HG03039 (cell line): ENCODE measurements around the gene RNPEP.
"Not testable (repeated sequence)": the region's sequence is repeated elsewhere in the genome, so short reads cannot be mapped to it uniquely, and the experiment has no call there.

Source experiments
- ATAC-seq: cut with Tn5 transposase; IDR thresholded peaks from one replicate; pipeline ENCODE4 v1.9.1; 2021; ENCODE audit warnings: mild to moderate bottlenecking, moderate library complexity; ENCODE audit not compliant: unreplicated experiment

RNPEP gene

GRCh38 chr1:202009326-202010179, 27.1 kb downstream of the RNPEP start:
- ATAC-seq, result no peak

- peak; percentile 60 for ATAC-seq
These were observed 27.9 kb downstream of the RNPEP start, which contains the start of gene ELF3 for GRCh38 chr1:202010180-202011015. ELF3 (plus strand) TSS chr1:202010587; CDS start chr1:202011137, 550 bp downstream.

GRCh38 chr1:202011994-202012393, 29.5 kb downstream of the RNPEP start:
- ATAC-seq, result no peak

DNA sequence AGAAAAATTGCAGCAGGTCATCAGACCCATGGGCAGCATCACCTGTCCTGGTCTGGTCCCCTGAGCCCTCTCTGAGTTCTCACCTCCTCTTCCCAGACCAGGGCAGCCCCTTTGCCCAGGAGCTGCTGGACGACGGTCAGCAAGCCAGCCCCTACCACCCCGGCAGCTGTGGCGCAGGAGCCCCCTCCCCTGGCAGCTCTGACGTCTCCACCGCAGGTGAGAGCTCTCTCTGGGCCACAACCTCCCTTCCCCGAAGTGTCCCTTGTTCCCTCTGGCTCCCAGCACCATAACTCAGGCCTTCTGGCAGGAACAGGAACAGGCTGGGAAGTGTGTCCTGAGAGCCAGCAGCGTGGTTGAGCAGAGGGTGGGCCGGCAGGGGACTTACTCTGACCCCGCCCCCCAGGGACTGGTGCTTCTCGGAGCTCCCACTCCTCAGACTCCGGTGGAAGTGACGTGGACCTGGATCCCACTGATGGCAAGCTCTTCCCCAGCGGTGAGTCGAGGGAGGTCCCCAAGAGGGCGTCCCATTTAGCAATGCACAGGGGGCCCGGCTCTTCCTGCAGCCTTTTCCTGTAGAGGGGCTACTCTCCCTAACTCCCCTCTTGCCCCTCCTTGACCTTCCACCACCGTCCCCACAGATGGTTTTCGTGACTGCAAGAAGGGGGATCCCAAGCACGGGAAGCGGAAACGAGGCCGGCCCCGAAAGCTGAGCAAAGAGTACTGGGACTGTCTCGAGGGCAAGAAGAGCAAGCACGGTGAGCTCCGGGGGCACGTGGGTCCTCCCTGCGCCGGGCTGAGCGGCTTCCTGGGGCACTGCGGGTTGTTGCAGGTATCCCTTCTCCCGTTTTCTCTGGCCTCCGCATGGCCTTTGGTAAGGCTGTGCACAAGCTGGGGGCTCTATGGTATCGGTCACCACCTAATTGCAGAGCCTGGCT, 30.4 kb downstream of the RNPEP start:
- no peak for ATAC-seq

DNA sequence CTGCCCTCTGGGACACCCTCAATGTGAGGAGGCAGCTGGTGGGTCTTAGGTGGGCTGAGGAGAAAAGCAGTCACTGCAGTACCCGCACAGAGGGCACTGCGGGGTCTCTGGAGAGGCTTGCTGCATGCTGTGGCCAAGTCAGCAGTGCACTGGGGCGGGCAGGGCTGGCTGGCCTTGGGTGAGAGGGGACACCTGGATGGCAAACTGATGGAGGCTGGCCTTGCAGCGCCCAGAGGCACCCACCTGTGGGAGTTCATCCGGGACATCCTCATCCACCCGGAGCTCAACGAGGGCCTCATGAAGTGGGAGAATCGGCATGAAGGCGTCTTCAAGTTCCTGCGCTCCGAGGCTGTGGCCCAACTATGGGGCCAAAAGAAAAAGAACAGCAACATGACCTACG, 31.2 kb downstream of the RNPEP start:
- no peak for ATAC-seq

- no peak for ATAC-seq
These were observed 31.6 kb downstream of the RNPEP start for GRCh38 chr1:202014060-202014459.

DNA sequence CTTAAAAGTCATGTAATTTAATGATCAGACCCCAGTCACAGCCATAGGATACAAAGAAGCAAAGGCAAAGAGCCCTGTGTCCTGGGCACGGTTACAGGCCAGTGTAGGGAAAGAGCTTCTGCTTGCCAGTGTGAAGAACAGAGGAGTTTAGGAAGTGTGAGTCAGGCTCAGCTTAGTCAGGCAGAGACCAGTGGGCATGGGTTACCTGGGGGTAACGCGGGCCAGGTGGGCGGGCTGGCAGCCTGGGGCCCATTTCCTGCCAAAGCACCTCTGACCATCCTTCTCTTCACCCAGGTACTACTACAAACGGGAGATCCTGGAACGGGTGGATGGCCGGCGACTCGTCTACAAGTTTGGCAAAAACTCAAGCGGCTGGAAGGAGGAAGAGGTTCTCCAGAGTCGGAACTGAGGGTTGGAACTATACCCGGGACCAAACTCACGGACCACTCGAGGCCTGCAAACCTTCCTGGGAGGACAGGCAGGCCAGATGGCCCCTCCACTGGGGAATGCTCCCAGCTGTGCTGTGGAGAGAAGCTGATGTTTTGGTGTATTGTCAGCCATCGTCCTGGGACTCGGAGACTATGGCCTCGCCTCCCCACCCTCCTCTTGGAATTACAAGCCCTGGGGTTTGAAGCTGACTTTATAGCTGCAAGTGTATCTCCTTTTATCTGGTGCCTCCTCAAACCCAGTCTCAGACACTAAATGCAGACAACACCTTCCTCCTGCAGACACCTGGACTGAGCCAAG, 32.6 kb downstream of the RNPEP start:
- ATAC-seq, result no peak

DNA sequence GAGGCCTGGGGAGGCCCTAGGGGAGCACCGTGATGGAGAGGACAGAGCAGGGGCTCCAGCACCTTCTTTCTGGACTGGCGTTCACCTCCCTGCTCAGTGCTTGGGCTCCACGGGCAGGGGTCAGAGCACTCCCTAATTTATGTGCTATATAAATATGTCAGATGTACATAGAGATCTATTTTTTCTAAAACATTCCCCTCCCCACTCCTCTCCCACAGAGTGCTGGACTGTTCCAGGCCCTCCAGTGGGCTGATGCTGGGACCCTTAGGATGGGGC, 33.2 kb downstream of the RNPEP start:
- no peak for ATAC-seq

DNA sequence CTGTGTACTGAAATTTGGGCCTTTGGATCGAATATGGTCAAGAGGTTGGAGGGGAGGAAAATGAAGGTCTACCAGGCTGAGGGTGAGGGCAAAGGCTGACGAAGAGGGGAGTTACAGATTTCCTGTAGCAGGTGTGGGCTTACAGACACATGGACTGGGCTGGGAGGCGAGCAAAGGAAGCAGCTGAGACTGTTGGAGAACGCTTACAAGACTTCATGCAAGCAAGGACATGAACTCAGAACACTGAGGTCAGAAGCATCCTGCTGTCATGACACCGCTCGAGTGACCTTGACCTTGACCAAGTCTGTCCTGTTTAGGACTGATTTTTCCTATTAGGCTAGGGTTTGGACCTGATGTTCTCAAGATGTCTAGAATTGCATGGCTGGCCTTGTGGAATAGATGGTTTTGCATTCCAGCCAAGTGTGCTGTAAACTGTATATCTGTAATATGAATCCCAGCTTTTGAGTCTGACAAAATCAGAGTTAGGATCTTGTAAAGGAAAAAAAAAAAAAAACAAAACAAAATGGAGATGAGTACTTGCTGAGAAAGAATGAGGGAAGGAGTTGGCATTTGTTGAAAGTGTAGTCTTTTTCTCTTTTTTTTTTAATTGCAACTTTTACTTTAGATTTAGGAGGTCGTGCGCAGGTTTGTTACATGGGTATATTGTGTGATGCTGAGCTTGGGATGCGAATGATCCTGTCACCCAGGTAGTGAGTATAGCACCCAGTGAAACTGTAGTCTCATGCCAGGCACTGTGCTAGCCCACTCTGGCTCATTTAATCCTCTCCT, 33.8 kb downstream of the RNPEP start:
- no peak for ATAC-seq

DNA sequence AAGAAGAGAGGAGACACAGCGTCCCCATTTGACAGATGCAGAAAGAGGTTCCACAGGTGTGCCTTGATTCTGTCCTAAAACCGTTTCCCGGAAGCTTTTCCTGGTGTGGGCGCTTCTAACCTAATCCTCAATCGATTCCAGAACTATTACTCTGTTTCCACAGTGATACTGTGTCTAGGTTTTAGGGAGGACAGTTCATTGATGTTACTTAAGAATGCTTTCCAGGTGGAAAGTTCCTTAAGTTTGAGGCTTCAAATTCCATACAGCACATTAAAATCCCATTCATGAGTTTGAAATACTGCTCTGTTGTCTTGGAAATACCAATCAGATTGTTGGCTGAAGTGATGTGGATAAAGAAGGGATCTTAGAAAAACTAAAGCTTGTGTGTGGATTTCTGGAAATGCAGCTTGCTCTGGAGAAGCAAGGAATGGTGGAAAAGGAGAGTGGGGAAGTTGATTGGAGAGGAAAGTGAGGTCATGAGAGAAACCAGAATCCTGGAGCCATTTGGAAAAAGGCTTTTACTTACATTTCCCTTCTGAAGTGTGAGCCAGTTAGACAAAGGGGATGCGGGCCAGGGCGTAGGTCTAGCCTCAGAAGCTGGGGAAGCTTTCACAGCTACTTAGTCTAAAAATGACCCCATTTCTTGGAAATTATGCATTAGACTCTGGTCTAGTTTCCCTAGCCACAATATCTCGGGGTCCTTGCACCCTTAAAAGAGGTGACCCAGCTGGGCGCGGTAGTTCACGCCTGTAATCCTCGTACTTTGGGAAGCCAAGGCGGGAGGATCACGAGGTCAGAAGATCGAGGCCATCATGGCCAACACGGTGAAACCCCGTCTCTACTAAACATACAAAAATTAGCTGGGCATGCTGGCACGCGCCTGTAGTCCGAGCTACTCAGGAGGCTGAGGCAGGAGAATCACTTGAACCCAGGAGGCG, 34.6 kb downstream of the RNPEP start:
- no peak for ATAC-seq

DNA sequence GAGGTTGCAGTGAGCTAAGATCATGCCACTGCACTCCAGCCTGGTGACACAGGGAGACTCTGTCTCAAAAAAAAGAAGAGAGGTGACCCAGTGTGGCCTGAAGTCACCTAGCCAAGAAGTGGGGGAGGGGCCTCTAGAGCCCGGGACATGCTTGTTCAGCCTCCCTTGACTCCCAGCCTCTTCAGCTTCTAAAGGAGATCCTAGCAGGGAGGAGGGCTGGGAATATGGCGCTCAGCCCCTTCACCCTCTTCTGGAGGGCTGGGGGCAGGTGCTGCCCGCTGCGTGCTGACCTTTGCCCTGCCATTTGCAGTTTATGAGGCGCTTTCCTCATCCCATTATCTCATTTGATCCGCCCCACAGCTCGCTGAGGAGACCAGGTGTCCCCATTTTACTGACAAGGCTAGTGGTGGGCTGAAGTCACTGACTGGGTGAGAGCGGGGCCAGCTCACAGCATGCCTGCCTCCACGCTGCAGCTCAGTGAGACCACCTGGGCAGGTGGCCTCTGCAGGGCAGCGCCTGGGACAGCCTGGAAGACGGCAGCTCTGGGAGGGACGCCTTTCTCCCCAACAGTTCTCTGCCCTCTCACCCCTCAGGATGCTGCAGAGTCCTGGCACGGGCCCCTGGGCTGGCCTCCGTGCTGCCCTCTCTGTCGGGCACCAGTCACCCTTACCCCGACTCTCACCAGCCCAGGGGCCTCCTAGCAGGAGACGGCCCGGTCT, 35.5 kb downstream of the RNPEP start:
- no peak for ATAC-seq

DNA sequence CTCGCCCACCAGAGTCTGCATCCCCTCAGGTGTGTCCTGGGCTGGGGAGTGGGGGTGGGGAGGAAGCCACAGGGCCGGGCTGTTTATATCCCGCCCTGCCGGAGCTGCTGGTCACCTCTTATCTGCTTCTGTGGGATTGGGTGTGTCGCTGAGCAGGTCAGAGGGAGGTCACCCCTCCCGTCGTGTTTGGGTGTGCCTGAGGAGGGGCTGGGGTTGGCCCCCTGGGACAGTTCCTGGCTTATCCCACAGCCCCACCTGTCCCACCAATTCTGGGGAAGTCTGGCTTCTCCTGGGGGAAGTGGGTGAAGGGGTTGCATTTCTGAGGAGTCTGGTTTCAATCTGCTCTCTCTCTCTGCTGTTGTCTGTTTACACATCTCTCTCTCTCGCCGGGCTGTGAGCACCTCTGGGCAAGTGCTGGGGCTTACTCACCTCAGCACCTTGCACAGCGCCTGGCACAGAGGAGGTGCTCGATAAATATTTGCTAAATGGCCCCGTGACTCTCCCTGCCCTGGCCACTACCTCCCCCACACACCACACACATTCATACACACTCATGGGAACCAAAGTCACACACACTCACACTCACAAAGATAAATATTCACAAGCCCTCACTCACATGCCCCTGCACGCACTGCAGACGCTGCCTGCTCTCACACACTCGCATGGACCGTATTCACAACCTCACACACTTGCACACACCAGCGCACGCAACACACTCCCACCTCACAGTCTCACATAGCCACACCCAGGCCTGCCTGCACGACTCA, 36.2 kb downstream of the RNPEP start:
- ATAC-seq, result no peak

DNA sequence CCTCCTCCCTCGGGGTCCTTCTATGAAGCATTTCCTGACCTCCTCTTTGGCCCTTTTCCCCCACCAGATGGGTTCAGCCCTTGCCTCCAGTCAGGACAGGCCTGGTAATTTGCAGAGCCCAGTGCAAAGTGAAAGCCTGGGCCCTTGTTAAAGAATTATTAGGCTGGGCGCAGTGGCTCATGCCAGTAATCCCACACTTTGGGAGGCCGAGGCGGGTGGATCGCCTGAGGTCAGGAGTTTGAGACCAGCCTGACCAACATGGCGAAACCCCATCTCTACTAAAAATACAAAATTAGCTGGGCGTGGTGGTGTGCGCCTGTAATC, 36.7 kb downstream of the RNPEP start:
- ATAC-seq, result not testable (repeated sequence)

GRCh38 chr1:202023001-202023433, 40.6 kb downstream of the RNPEP start:
- ATAC-seq, result no peak

GRCh38 chr1:202029171-202029665, 46.8 kb downstream of the RNPEP start:
- no peak for ATAC-seq

GRCh38 chr1:202029727-202030126, 47.3 kb downstream of the RNPEP start:
- no peak for ATAC-seq

GRCh38 chr1:202031796-202032195, 49.3 kb downstream of the RNPEP start:
- ATAC-seq, result no peak
